Activated T-helper 1 cell treated with Interleukin-2 at 50 U/mL for 16 hours (primary cell): ENCODE measurements around the gene EXOC6.

Source experiments
- DNase-seq: peaks from one replicate; pipeline ENCODE4 v3.0.0-alpha.2; 2020; ENCODE audit warnings: low read depth

Gene EXOC6

DNA sequence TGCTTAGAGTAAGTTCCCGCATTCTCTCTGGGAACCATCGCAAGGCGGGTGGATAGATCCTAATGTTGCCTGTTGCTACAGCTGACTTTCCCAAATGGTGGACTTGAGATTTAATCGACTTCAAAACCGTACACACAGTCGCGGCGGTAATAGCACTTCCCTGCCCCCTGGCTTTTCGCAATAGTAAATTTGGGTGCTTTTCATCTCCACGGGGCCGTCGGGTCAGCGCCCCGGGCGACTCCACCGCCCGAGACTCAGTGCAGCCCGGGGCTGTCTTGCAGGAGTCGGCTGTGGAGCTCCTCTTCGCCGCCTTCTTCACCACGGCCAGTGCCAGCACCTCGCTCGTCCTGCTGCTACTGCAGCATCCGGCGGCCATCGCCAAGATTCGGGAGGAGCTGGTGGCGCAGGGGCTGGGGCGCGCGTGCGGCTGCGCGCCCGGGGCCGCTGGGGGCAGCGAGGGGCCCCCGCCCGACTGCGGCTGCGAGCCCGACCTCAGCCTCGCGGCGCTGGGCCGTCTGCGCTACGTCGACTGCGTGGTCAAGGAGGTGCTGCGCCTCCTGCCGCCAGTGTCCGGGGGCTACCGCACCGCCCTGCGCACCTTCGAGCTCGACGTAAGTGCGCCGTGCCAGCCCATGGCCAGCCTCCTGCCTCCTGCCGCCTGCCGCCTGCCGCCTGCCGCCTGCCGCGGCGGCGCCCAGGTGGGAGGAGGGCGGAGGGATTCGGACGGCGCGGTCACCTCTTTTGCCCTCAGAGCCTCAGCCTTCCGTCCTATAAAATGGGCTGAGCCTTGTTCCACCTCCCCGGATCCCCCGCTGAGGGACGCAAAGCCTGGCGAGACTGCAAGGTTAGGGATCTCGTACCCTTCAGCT lies 217.6 kb downstream of the EXOC6 start:
- DNase-seq = no peak

DNA sequence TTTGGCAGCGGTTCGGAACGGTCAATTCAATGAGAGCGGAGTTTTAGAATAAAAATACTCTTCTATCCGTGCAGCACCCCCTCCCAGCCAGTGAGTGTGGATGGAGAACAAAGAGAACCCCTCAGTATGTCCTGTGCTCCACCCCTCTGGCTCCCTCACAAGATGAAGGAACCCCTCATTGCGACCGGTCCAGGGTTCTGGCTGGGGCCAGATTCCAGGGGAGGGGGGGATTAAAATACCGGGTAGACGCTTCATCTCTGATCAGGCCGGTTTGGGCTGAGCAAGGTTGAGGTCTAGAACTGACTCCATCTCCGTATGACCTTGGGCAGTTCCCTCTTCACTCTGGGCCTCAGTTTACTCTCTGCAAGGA lies 218.2 kb downstream of the EXOC6 start:
- DNase-seq = no peak

DNA sequence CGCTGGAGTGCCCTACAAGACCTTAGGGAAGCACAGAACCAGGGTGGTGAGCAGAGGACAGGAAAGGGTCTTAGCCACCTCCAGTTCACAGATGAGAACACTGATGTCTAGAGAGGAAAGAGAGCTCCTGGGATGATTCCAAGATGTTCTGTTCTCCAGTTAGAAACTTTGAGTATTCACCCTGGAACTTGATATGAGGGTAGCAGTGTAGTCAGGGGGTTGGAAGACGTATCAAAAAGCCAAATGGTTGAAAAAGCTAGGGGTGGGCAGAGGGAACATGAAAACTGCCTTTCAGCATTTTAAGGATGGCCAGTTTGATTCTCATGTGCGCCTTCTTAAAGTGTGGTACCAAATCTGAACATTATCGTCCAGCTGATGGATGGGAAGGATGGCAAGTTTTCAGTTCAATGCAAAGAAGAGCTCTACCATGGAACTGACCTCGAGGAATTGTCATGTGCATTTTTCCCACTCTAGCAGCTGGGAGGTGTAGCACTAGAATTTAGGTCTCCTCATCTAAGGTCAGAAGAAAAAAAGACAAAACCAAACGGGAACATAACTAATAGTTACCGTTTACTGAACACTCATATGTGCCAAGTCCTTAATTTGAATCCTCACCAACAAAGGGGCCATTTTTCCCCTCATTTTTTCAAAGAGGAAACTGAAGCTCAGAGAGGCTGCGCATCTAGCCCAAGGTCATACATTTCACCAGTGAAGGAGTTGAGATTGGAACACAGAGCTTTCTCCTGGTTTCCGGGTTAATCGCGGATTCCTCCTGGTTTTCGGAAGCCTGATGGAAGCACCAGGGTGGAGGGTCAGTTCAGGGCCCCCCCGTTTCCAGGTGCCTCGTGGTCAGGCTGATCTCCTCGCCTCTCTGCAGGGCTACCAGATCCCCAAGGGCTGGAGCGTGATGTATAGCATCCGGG lies 219.4 kb downstream of the EXOC6 start:
- no peak for DNase-seq

- DNase-seq = no peak
Observed at GRCh38 chr10:93068411-93069244, 220.3 kb downstream of the EXOC6 start.

DNA sequence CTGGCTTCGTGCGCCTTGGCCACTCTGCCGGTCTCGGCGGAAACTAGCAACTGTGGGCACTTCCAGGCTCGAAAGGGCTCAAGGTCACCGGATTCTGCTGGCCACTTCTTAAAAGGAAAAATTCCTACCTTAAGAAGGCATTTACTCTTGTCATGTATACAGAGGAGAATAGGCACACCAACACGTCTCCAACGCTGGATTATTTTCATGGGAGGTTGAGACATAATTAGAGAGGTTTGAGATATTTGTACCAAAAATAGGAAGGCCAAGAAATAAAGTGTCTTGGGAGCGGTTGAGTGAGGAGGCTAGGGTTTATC lies 220.9 kb downstream of the EXOC6 start:
- no peak for DNase-seq

DNA sequence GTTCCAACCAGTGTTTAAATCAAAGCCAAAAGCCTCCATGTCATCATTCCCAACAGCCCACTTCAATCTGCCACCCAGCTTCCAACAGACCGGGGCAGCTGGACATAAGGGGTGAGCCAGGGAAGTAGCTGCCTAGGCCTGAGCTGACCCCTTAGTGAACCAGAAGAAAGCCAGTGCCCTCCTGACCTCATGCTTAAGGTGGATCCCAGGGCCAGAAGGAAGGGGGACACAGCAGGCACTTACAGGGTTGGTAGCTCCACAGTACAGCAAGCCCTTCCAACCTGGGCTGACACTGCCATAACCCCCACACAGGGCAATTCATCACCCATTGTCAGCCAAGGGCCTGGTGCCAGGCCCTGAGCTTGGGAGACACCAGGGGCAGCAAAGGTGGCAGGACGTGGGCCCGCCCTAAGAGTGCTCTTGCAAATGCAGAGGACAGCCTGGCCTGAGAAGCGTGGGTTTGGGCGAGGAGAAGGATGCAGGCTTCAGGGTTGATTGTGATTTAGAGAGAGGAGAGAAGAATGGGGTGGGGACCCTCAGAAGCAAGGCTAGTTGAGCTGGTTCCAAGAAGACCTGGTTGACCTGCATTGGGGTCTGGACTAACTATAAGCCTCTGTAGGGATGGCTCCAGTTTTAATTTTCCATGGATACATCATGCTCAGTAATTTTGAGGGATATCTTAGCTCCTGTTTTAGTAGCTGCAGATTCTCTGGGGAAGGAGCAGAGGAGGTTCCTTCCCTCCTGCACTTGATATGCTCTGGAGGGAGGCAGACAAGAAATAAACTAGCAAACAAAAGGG lies 222.3 kb downstream of the EXOC6 start:
- DNase-seq = no peak

- DNase-seq = no peak
Observed at GRCh38 chr10:93071177-93071472, 222.8 kb downstream of the EXOC6 start.

- DNase-seq = no peak
Observed at GRCh38 chr10:93071674-93072224, 223.4 kb downstream of the EXOC6 start.

- no peak for DNase-seq
Observed at GRCh38 chr10:93072225-93072712, 223.9 kb downstream of the EXOC6 start.

GRCh38 chr10:93072713-93073538 lies 224.6 kb downstream of the EXOC6 start:
- no peak for DNase-seq

DNA sequence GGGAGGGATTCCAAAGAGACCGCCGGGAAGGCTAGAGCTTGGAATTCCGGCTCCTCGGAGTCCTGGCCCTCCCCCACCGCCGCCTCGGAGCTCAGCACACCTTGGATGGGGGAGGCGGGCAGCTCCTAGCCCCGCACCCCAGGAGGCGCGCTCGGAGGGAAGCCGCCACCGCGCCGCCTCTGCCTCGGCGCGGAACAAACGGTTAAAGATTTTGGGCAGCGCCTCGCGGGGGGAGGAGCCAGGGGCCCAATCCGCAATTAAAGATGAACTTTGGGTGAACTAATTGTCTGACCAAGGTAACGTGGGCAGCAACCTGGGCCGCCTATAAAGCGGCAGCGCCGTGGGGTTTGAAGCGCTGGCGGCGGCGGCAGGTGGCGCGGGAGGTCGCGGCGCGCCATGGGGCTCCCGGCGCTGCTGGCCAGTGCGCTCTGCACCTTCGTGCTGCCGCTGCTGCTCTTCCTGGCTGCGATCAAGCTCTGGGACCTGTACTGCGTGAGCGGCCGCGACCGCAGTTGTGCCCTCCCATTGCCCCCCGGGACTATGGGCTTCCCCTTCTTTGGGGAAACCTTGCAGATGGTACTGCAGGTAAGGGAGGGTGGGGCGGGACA lies 225.3 kb downstream of the EXOC6 start, which contains the start of gene CYP26A1:
CYP26A1 (plus strand) TSS at position 355 of the 608 bp plus-strand sequence; CDS start at position 397, 42 bp downstream.
- DNase-seq = no peak

DNA sequence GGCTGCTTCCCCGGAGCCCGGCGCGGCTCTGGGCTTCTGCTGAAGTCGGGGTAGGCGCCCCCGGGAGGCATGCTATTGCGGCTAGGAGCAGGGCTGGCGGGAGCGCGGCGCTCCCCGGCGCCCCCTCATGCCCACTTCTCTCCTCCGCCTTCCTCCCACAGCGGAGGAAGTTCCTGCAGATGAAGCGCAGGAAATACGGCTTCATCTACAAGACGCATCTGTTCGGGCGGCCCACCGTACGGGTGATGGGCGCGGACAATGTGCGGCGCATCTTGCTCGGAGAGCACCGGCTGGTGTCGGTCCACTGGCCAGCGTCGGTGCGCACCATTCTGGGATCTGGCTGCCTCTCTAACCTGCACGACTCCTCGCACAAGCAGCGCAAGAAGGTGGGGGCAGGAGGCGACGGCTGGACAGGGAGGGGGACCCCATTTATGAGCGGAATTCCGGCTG lies 225.9 kb downstream of the EXOC6 start:
- no peak for DNase-seq

DNA sequence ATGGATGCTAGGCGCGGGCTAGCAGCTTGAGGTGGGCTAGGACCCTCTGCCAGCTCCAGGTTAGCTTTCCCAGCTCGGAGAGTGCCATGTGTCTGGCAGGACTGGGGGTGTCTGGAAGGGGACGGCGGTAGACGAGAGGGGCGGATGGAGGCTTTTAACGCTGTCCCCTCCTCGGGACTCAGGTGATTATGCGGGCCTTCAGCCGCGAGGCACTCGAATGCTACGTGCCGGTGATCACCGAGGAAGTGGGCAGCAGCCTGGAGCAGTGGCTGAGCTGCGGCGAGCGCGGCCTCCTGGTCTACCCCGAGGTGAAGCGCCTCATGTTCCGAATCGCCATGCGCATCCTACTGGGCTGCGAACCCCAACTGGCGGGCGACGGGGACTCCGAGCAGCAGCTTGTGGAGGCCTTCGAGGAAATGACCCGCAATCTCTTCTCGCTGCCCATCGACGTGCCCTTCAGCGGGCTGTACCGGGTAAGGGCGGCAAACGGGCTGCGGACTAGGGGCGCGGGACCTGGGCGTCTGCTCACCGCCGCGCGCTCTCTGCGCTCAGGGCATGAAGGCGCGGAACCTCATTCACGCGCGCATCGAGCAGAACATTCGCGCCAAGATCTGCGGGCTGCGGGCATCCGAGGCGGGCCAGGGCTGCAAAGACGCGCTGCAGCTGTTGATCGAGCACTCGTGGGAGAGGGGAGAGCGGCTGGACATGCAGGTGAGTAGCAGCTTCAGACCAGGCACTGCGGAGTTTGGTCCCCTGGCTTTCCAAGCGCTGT lies 226.5 kb downstream of the EXOC6 start:
- DNase-seq = no peak

DNA sequence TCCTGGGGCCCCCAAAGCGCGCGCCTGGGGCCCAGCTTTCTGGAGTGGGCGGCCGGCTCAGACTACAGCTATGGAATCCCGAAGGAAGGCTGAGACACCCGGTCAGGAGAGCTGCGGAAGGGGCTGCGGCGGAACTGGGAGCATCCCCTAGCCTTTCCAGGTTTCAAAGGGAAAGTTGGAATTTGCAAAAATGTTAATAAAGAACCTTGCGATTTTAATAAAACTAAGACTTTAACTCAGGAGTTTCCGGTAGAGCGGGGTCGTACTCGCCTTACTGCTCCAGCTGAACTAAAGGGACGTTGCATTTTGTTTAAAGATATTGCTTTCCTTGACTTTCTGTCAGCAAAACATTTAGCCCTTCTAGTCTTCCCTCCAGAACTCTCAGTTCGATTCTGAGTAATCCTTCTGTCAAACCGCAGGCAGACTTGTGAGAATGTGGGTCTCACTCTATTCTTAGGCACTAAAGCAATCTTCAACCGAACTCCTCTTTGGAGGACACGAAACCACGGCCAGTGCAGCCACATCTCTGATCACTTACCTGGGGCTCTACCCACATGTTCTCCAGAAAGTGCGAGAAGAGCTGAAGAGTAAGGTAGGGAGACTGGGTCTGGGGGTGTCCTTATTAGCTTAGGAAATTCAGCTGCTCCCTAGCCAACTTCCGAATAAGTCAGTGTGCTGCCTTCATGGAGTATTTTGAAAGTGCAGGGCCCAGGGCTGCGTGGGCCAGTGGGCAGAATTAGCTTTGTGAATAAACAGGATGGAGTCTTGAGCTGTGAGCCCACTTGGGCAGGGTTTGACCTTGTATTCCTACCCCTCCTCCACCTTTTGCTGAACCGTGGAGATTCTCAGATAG lies 227.3 kb downstream of the EXOC6 start:
- no peak for DNase-seq

- no peak for DNase-seq
Observed at GRCh38 chr10:93076871-93077270, 228.6 kb downstream of the EXOC6 start.

DNA sequence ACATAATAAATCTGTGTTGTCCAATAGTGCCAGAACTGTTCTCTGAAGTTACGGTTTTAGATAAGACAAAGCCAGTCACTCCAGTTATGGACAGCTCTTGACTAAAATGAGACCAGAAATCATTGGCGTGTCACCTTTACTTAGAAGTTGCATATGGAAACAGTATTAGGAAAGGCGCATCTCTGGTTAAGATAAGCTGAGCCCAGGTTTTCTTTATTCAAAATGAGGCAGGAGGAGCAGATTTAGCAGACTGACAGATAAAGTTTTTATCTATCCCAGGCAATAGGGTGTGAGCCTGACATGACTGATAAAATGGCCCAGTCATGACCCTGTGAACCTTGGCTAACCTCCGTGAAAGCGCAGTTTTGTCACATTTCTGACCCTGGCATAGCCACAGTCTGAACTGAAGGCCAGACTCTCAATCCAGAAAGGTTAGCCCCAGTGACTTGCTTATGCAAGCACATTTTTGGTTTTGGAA lies 229.6 kb downstream of the EXOC6 start:
- no peak for DNase-seq

DNA sequence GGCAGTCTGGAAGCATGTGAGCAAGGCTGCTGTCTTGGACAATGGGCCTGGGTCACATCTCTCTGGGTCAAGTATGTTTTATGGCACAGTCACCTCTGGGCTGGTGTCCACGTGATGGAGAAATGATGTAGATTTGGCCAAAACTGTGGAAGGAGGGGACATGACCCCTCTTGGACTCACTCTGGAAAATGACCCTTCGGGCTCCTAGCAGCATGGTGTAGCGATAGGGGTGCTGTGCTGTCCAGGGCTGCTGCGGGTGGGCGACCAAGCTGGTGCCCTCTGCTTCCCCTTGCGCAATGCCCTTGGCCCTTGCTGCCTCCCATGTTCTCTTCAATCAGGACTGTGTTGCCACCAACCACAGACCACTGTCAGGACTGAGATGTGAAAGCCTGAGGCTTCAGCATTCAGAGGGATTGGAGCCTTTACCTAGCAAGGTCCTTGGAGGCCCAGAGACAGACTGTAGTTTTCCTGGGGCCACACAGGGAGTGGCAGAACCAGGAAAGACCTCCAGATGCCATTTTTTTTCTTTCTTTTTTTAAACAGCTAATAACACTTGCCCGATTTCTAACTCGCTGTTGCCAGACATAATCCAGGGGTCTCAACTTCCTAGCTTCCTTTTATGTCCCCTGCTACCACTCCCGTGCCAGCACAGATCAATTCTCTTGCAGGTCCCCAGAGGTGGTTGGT lies 231.5 kb downstream of the EXOC6 start:
- DNase-seq = no peak
